ENCODE results near the gene TFAM. TPM values are rescaled to one million over a fixed set of nuclear protein-coding genes. Genes with fewer than 3 reads are reported as not detected.
"Not testable (repeated sequence)": the region's sequence is repeated elsewhere in the genome, so short reads cannot be mapped to it uniquely, and the experiment has no call there.

Gene TFAM
- polyA plus RNA-seq, 1 donor (not counting 4 experiments of a cell fraction or from before 2014, with no cell fraction given), result 25.1 TPM

DNA sequence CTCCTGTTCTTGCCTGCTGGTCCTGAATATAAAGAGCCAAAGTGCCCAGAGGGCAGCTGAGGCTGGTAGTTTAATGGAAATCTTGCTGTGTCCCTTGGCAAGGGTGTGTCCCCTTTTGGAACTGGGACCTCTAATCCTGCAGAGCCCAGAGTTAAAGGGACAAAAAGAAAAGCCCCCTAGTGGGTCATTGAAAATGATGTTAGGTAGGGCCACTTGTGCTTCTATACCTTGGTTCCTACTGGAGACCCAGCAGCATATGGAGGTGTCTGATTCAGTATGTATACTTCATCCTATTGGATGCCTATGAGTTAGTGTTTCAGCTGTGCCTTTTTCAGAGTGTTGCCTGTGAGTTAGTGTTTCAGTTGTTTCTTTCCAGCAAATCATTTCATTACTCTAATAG, 30.5 kb downstream of the TFAM start:
- Histone ChIP-seq H4K20me1 (ENCODE audit: control insufficient read depth, extremely low read depth, insufficient read depth, low read length) (no peaks in the 10 kb centered on the region), H2AFZ (ENCODE audit: control insufficient read depth, low read length) (no peak overlapping the region), H3K9me1 (ENCODE audit: control insufficient read depth, extremely low read depth, insufficient read depth, low read length) (no peaks in the 10 kb centered on the region), H3K9ac (ENCODE audit: control insufficient read depth, extremely low read depth, insufficient read depth, low read length) (no peak overlapping the region), H3K27me3 (ENCODE audit: control insufficient read depth, extremely low read depth, insufficient read depth, low read length) (no peaks in the 10 kb centered on the region), H3K9me3 (ENCODE audit: control insufficient read depth, low read depth, low read length) (no peaks in the 10 kb centered on the region), H3K4me1 (ENCODE audit: control insufficient read depth, extremely low read depth, insufficient read depth, low read length) (peaks cover 10% of the 10 kb centered on the region), H3K79me2 (ENCODE audit: control insufficient read depth, insufficient read depth, low read length) (no peaks in the 10 kb centered on the region), H3K36me3 (ENCODE audit: control insufficient read depth in 2 of 2, extremely low read depth in 1 of 2, insufficient read depth in 2 of 2, low read length in 2 of 2) (no peaks in the 10 kb centered on the region), H3K4me2 (ENCODE audit: control insufficient read depth, extremely low read depth, insufficient read depth, low read depth, low read length) (no peak overlapping the region), H3K4me3 (ENCODE audit: control insufficient read depth in 2 of 3, extremely low read depth in 1 of 3, insufficient read depth in 2 of 3, low read depth in 1 of 3, low read length in 3 of 3) (no peak overlapping the region), H3K27ac (ENCODE audit: control insufficient read depth, insufficient read depth, low read length) (no peak overlapping the region)
- TF ChIP-seq, protein P1, sequence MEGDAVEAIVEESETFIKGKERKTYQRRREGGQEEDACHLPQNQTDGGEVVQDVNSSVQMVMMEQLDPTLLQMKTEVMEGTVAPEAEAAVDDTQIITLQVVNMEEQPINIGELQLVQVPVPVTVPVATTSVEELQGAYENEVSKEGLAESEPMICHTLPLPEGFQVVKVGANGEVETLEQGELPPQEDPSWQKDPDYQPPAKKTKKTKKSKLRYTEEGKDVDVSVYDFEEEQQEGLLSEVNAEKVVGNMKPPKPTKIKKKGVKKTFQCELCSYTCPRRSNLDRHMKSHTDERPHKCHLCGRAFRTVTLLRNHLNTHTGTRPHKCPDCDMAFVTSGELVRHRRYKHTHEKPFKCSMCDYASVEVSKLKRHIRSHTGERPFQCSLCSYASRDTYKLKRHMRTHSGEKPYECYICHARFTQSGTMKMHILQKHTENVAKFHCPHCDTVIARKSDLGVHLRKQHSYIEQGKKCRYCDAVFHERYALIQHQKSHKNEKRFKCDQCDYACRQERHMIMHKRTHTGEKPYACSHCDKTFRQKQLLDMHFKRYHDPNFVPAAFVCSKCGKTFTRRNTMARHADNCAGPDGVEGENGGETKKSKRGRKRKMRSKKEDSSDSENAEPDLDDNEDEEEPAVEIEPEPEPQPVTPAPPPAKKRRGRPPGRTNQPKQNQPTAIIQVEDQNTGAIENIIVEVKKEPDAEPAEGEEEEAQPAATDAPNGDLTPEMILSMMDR (optimal IDR thresholded peaks at IDR 0.05 in 1 of 3, IDR thresholded peaks at IDR 0.05 in 1 of 3, conservative IDR thresholded peaks at IDR 0.05 in 1 of 3; ENCODE audit: extremely low read depth in 1 of 3, insufficient read depth in 2 of 3, low read length in 3 of 3), result no peak
- no peak for TF ChIP-seq EZH2 (IDR thresholded peaks at IDR 0.05; ENCODE audit: low read length)
- DNase-seq (ENCODE audit: low read depth, low spot score) (no peak), FAIRE-seq (no peak)
- dilution Hi-C loops (cut with MboI; ENCODE audit: extremely low pct_ligation_motif_present, low sequenced_read_pairs), result no loop called here

DNA sequence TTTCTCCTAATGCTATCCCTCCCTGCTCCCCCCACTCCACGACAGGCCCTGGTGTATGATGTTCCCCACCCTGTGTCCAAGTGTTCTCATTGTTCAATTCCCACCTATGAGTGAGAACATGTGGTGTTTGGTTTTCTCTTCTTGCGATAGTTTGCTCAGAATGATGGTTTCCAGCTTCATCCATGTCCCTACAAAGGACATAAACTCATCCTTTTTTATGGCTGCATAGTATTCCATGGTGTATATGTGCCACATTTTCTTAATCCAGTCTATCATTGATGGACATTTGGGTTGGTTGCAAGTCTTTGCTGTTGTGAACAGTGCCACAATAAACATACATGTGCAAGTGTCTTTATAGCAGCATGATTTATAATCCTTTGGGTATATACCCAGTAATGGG, 32.7 kb downstream of the TFAM start:
- H3K27me3 ChIP-seq (ENCODE audit: control insufficient read depth, extremely low read depth, insufficient read depth, low read length); H3K4me3 ChIP-seq (ENCODE audit: control insufficient read depth in 2 of 3, extremely low read depth in 1 of 3, insufficient read depth in 2 of 3, low read depth in 1 of 3, low read length in 3 of 3); H3K9me1 ChIP-seq (ENCODE audit: control insufficient read depth, extremely low read depth, insufficient read depth, low read length); FAIRE-seq; H4K20me1 ChIP-seq (ENCODE audit: control insufficient read depth, extremely low read depth, insufficient read depth, low read length); H3K79me2 ChIP-seq (ENCODE audit: control insufficient read depth, insufficient read depth, low read length); DNase-seq (ENCODE audit: low read depth, low spot score); dilution Hi-C loops (cut with MboI; ENCODE audit: extremely low pct_ligation_motif_present, low sequenced_read_pairs); H3K27ac ChIP-seq (ENCODE audit: control insufficient read depth, insufficient read depth, low read length); H3K4me1 ChIP-seq (ENCODE audit: control insufficient read depth, extremely low read depth, insufficient read depth, low read length); H3K4me2 ChIP-seq (ENCODE audit: control insufficient read depth, extremely low read depth, insufficient read depth, low read depth, low read length); H3K9ac ChIP-seq (ENCODE audit: control insufficient read depth, extremely low read depth, insufficient read depth, low read length); H3K36me3 ChIP-seq (ENCODE audit: control insufficient read depth in 2 of 2, extremely low read depth in 1 of 2, insufficient read depth in 2 of 2, low read length in 2 of 2); H2AFZ ChIP-seq (ENCODE audit: control insufficient read depth, low read length); H3K9me3 ChIP-seq (ENCODE audit: control insufficient read depth, low read depth, low read length): not testable (repeated sequence)

DNA sequence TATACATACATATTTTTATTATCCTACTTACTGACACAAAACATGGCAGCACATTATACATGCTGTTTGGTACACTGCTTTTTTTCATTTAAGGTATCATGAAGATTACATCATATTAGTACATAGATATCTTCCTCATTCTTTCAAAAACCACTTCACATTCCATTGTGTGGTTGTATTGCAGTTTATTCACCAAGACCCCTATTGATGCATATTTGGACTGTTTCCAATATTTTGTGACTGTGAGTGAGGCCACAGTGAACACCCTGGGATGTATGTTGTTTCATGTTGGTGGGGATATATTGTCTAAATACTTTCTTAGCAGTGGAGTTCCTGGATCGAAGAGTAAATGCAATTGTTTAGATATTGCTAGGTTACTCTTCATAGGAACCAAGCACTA, 39.0 kb downstream of the TFAM start:
- FAIRE-seq (no peak), DNase-seq (ENCODE audit: low read depth, low spot score) (no peak)
- TF ChIP-seq EZH2 (IDR thresholded peaks at IDR 0.05; ENCODE audit: low read length), result no peak
- TF ChIP-seq, protein P1 (optimal IDR thresholded peaks at IDR 0.05 in 1 of 3, IDR thresholded peaks at IDR 0.05 in 1 of 3, conservative IDR thresholded peaks at IDR 0.05 in 1 of 3; ENCODE audit: extremely low read depth in 1 of 3, insufficient read depth in 2 of 3, low read length in 3 of 3), result no peak
- Histone ChIP-seq H3K4me1 (ENCODE audit: control insufficient read depth, extremely low read depth, insufficient read depth, low read length) (no peaks in the 10 kb centered on the region), H3K9ac (ENCODE audit: control insufficient read depth, extremely low read depth, insufficient read depth, low read length) (no peak overlapping the region), H3K27me3 (ENCODE audit: control insufficient read depth, extremely low read depth, insufficient read depth, low read length) (no peaks in the 10 kb centered on the region), H3K4me2 (ENCODE audit: control insufficient read depth, extremely low read depth, insufficient read depth, low read depth, low read length) (no peak overlapping the region), H3K9me3 (ENCODE audit: control insufficient read depth, low read depth, low read length) (no peaks in the 10 kb centered on the region), H3K9me1 (ENCODE audit: control insufficient read depth, extremely low read depth, insufficient read depth, low read length) (no peaks in the 10 kb centered on the region), H2AFZ (ENCODE audit: control insufficient read depth, low read length) (no peak overlapping the region), H3K27ac (ENCODE audit: control insufficient read depth, insufficient read depth, low read length) (no peak overlapping the region), H3K4me3 (ENCODE audit: control insufficient read depth in 2 of 3, extremely low read depth in 1 of 3, insufficient read depth in 2 of 3, low read depth in 1 of 3, low read length in 3 of 3) (no peak overlapping the region), H4K20me1 (ENCODE audit: control insufficient read depth, extremely low read depth, insufficient read depth, low read length) (no peaks in the 10 kb centered on the region), H3K79me2 (ENCODE audit: control insufficient read depth, insufficient read depth, low read length) (no peaks in the 10 kb centered on the region), H3K36me3 (ENCODE audit: control insufficient read depth in 2 of 2, extremely low read depth in 1 of 2, insufficient read depth in 2 of 2, low read length in 2 of 2) (no peaks in the 10 kb centered on the region)
- dilution Hi-C loops (cut with MboI; ENCODE audit: extremely low pct_ligation_motif_present, low sequenced_read_pairs), result no loop called here

DNA sequence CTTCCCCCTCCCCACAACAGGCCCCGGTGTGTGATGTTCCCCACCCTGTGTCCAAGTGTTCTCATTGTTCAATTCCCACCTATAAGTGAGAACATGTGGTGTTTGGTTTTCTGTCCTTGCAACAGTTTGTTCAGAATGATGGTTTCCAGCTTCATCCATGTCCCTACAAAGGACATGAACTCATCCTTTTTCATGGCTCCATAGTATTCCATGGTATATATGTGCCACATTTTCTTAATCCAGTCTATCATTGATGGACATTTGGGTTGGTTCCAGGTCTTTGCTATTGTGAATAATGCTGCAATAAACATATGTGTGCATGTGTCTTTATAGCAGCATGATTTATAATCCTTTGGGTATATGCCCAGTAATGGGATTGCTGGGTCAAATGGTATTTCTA, 43.2 kb downstream of the TFAM start:
- H3K9ac ChIP-seq (ENCODE audit: control insufficient read depth, extremely low read depth, insufficient read depth, low read length); FAIRE-seq; H3K9me1 ChIP-seq (ENCODE audit: control insufficient read depth, extremely low read depth, insufficient read depth, low read length); H3K36me3 ChIP-seq (ENCODE audit: control insufficient read depth in 2 of 2, extremely low read depth in 1 of 2, insufficient read depth in 2 of 2, low read length in 2 of 2); H4K20me1 ChIP-seq (ENCODE audit: control insufficient read depth, extremely low read depth, insufficient read depth, low read length); H3K27me3 ChIP-seq (ENCODE audit: control insufficient read depth, extremely low read depth, insufficient read depth, low read length); H3K4me2 ChIP-seq (ENCODE audit: control insufficient read depth, extremely low read depth, insufficient read depth, low read depth, low read length); H2AFZ ChIP-seq (ENCODE audit: control insufficient read depth, low read length); dilution Hi-C loops (cut with MboI; ENCODE audit: extremely low pct_ligation_motif_present, low sequenced_read_pairs); H3K4me3 ChIP-seq (ENCODE audit: control insufficient read depth in 2 of 3, extremely low read depth in 1 of 3, insufficient read depth in 2 of 3, low read depth in 1 of 3, low read length in 3 of 3); H3K27ac ChIP-seq (ENCODE audit: control insufficient read depth, insufficient read depth, low read length); DNase-seq (ENCODE audit: low read depth, low spot score); H3K9me3 ChIP-seq (ENCODE audit: control insufficient read depth, low read depth, low read length); H3K4me1 ChIP-seq (ENCODE audit: control insufficient read depth, extremely low read depth, insufficient read depth, low read length); H3K79me2 ChIP-seq (ENCODE audit: control insufficient read depth, insufficient read depth, low read length): not testable (repeated sequence)

Data from keratinocyte (primary cell).